Mammary epithelial cell (primary cell): Measurements from ENCODE around the gene LHX4.

ENCODE experiments used
- CTCF ChIP-seq, 2 donors: IDR thresholded peaks in 1 of 2; conservative IDR thresholded peaks in 1 of 2; 2 replicates each; pipeline ENCODE4 v1.5.1; 2011 to 2012; ENCODE audit warnings: inconsistent platforms in 2 of 2, low read length in 2 of 2, mild to moderate bottlenecking in 2 of 2, control low read depth in 1 of 2, low read depth in 1 of 2; ENCODE audit not compliant: insufficient read depth in 1 of 2; ENCODE audit errors: extremely low read depth in 1 of 2
- EZH2 ChIP-seq: IDR thresholded peaks from 2 replicates; pipeline ENCODE4 v1.6.1; 2012; ENCODE audit warnings: low read length, inconsistent platforms, borderline replicate concordance

GRCh38 chr1:180198611-180199010 is 31.5 kb upstream of the LHX4 start:
- TF ChIP-seq EZH2: no peak
- TF ChIP-seq CTCF (conservative IDR thresholded peaks at IDR 0.05 in 1 of 2, IDR thresholded peaks at IDR 0.05 in 1 of 2; ENCODE audit: extremely low read depth in 1 of 2, insufficient read depth in 1 of 2, low read depth in 1 of 2, low read length in 2 of 2): no peak
